Measurements from ENCODE around the gene POLR2L. TPM values are rescaled to one million over a fixed set of nuclear protein-coding genes. Genes with fewer than 3 reads are reported as not detected.

The POLR2L gene
- total RNA-seq, 6 donors from 2014 or later: 34.1 to 168 (median 102) TPM

- TF ChIP-seq CTCF (IDR thresholded peaks at IDR 0.05) (no peak), POLR2AphosphoS5 (IDR thresholded peaks at IDR 0.05) (no peak), EP300 (IDR thresholded peaks at IDR 0.05) (no peak), POLR2A (IDR thresholded peaks at IDR 0.05) (no peak)
- Histone ChIP-seq H3K9me3 (no peaks in the 10 kb centered on the region), H3K27ac (no peak overlapping the region), H3K27me3 (no peaks in the 10 kb centered on the region), H3K4me3 (no peak overlapping the region), H3K4me1 (peaks cover 7 to 27% (median 12%) of the 10 kb centered on the region in 4 donors), H3K36me3 (peaks cover 0 to 43% (median 26%) of the 10 kb centered on the region in 4 donors)
- 88 to 90% methylated on average over 14 of the region's 14 CpGs for WGBS, 2 donors
- ATAC-seq (ENCODE audit: low FRiP score in 2 of 2) (no peak), DNase-seq (peak in 1 of 2 donors; percentile 54)
Observed at GRCh38 chr11:861105-861479, 18.8 kb upstream of the POLR2L start.

GRCh38 chr11:860234-861104 lies 18.1 kb upstream of the POLR2L start:
- TF ChIP-seq POLR2A (IDR thresholded peaks at IDR 0.05) (no peak), POLR2AphosphoS5 (IDR thresholded peaks at IDR 0.05) (no peak), CTCF (IDR thresholded peaks at IDR 0.05) (no peak), EP300 (IDR thresholded peaks at IDR 0.05) (no peak)
- Histone ChIP-seq H3K4me3 (no peak overlapping the region), H3K9me3 (no peaks in the 10 kb centered on the region), H3K27me3 (no peaks in the 10 kb centered on the region), H3K4me1 (peaks cover 7 to 29% (median 12%) of the 10 kb centered on the region in 4 donors), H3K27ac (peak overlapping the region in 2 of 4 donors; percentile 13 to 69), H3K36me3 (peaks cover 0 to 41% (median 23%) of the 10 kb centered on the region in 4 donors)
- peak in 1 of 2 donors; percentile 72 for DNase-seq
- 85 to 86% methylated on average over 9 to 19 of the region's 21 CpGs for WGBS, 2 donors
- no peak for ATAC-seq (ENCODE audit: low FRiP score in 2 of 2)

DNA sequence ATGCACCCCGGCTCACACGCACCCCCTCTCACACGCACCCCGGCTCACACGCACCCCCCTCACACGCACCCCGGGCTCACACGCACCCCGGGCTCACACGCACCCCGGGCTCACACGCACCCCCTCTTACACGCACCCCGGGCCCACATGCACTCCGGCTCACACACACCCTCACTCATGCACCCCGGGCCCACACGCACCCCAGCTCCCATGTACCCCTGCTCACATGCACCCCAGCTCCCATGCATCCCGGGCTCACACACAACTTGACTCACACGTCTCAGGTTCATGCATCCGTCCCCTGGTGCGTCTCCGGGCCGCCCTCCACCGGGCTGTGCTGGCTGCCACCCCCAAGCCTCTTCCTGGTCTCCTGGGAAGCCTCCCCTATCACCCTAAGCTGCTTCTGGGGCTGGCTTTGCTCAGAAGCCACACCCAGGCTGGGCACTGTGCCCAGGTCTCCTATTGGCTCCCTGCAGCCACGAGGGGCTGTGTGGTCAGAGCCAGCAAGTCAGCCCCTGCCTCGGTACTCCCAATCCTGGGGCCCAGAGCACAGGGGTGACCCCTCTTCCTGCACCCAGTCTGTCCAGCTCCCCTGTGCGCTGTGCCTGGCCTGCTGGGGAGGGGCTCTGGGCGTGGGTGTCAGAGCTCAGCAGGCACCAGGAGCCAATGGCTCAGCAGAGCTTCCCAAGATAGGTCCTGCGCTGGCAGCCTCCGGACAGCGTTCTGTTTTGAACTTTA lies 17.2 kb upstream of the POLR2L start:
- H3K36me3 ChIP-seq: peaks cover 0 to 32% (median 18%) of the 10 kb centered on the region in 4 donors
- peak in 1 of 2 donors; percentile 5 for TF ChIP-seq POLR2AphosphoS5 (IDR thresholded peaks at IDR 0.05)
- no peak for TF ChIP-seq CTCF (IDR thresholded peaks at IDR 0.05)
- peaks cover 7 to 29% (median 12%) of the 10 kb centered on the region in 4 donors for H3K4me1 ChIP-seq
- peak in 1 of 2 donors; percentile 39 for ATAC-seq (ENCODE audit: low FRiP score in 2 of 2)
- H3K27me3 ChIP-seq: no peaks in the 10 kb centered on the region
- 39 to 97% methylated on average over 6 to 12 of the region's 31 CpGs for WGBS, 2 donors
- no peaks in the 10 kb centered on the region for H3K9me3 ChIP-seq
- peak; percentile 54 to 72 for DNase-seq
- H3K4me3 ChIP-seq: no peak overlapping the region
- H3K27ac ChIP-seq: peak overlapping the region in 2 of 4 donors; percentile 13 to 69

- no peak overlapping the region for H3K4me3 ChIP-seq
- peaks cover 0 to 30% (median 13%) of the 10 kb centered on the region in 4 donors for H3K36me3 ChIP-seq
- WGBS, 2 donors: 91 to 93% methylated on average over 32 to 34 of the region's 37 CpGs
- TF ChIP-seq EP300 (IDR thresholded peaks at IDR 0.05) (no peak), POLR2AphosphoS5 (IDR thresholded peaks at IDR 0.05) (no peak), POLR2A (IDR thresholded peaks at IDR 0.05) (no peak), CTCF (IDR thresholded peaks at IDR 0.05) (no peak)
- no peaks in the 10 kb centered on the region for H3K27me3 ChIP-seq
- no peak for ATAC-seq (ENCODE audit: low FRiP score in 2 of 2)
- H3K9me3 ChIP-seq: no peaks in the 10 kb centered on the region
- peak in 1 of 2 donors; percentile 76 for DNase-seq
- H3K27ac ChIP-seq: no peak overlapping the region
- H3K4me1 ChIP-seq: peaks cover 7 to 29% (median 12%) of the 10 kb centered on the region in 4 donors
Observed at GRCh38 chr11:858762-859339, 16.5 kb upstream of the POLR2L start.
